Anterior cingulate cortex (tissue), 58 donors: Measurements from ENCODE around the gene PODN.

Experiments used
- DNase-seq, 58 donors: peaks; one replicate each; lab custom pipeline; 2025; lab: John Stamatoyannopoulos, UW

The PODN gene

DNA sequence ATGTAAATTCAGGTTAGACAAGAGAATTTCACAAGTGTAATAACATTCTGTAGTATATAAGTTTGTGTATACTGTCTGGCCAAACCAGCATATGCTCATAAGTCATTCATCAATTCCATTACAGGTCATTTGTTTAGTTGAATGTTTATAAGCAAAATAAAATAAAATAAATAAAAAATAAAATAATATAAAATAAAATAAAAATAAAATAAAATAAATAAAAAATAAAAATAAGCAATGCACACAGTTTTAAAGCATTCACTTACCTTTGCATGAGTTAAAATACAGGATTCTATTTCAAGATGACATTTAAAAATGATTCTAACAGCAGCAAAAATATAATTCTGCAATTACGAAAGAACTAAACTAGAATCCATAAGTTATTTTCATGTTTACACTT is 9.9 kb downstream of the PODN start:
- no peak for DNase-seq

DNA sequence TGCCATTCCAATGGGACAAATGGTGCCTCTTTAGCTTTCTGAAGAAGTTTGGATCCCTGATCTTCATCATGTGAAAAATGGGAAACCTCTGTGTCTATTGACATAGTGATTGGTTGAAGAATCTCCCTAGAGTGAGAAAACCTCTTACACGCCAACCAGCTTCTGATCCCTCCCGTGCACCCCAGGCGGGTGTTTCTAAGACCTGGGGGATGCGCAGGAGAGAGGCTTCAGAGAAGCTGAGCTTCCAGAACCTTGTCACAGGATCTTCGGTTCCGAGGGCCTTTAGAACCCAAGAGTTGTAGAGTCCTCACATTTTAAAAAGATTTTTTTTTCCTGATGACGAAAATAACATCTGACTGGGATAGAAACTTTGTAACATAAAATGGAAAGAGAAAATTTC is 11.3 kb downstream of the PODN start:
- DNase-seq, result no peak

DNA sequence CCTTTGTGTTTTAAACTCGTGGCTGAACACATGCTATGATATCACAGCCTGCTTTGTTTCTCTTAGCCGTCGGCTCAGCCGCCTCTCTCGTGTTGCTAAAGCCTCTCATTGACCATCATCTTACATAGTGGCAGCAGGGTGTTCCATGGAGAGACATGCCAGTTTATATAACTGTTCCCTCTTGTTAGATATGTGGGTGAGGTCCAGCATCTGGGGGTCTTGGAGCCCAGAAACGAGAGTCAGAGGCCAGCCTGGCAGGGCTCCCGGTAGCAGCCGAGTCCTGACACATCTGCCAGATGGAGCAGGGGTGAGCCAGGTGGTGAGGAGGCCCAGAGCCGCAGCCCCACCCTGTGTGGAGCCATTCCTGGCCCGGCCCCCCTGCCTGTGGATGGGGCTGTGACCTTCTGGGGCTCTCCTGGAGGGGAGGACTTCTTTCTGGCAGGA is 11.9 kb downstream of the PODN start:
- peak in 7 of 58 donors; percentile 14 to 40 (median 25) for DNase-seq

DNA sequence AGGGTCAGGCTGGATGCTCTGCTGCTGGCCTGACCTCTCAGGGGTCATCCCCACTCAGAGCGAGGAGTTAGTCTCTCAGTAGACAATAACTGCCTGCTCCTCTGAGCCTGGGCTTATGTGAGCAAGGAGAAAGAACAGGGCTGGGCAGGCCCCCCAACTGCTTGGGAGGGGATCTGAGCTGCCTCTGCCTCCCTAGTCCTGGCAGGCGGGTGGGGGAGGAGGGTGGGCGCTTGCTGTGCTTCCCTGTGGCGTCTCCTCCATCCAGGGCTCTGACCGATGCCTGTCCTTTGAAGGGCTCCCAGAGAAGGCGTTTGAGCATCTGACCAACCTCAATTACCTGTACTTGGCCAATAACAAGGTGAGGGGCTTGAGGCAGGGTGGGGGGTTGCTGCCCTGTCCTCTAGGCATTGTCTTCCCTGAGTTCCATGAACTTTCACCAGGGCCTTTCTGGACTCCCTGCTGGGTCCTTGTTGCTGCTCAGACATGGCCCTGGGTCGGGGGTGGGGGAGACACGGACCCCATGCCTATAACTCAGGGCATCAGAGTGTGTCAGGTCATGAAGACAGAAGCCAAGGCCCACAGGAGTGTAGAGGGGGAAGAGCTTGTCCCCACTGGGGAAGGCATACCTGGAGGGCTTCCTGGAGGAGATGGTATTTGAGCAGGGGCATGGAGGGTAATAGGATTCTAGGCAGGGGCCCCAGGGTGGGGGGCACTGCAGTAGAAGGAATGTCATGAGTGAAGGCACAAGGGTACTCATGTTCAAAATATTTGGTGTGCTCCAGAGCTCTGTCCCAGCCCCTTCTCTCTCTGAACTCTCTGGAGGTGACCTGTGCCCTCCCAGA is 12.5 kb downstream of the PODN start:
- no peak for DNase-seq

- no peak for DNase-seq
Measured at GRCh38 chr1:53075206-53075605, 13.2 kb downstream of the PODN start.

DNA sequence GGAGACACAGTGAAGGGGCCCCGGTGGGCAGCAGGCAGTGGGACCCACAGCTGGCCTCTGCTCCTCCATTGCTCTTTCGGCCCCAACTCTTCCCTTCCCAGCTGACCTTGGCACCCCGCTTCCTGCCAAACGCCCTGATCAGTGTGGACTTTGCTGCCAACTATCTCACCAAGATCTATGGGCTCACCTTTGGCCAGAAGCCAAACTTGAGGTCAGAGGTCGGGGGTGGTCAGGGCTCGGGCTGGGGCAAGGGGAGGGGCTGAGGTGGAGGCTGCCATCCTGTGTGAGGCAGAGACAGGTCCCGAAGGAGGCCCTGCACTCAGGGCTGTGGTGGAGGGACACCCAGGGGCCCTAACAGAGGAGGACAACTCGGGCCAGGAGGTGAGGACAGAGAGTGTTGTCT is 13.7 kb downstream of the PODN start:
- DNase-seq, result no peak

DNA sequence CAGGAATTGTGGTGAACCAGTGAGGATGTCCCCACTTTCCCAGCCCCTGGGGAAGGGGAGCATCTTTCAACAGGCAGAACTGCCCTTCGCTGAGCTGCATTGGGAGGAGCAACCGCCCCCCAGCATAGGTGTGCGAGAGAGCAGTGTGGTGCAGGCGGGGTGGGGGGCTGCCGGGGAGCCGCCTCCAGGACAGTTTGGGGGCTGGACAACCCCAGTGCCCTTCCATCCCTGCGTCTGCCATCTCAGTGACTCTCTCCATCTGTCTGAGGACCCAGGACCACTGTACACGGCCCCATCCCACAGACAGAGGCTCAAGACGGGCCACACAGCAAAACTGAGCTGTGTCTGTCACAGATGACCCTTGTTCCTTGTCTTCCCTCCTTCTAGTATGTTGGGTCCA is 14.2 kb downstream of the PODN start:
- DNase-seq, result no peak

GRCh38 chr1:53076721-53077598 is 14.9 kb downstream of the PODN start:
- no peak for DNase-seq

- no peak for DNase-seq
Measured at GRCh38 chr1:53077599-53077965, 15.6 kb downstream of the PODN start.

GRCh38 chr1:53078333-53079101 is 16.5 kb downstream of the PODN start:
- no peak for DNase-seq

DNA sequence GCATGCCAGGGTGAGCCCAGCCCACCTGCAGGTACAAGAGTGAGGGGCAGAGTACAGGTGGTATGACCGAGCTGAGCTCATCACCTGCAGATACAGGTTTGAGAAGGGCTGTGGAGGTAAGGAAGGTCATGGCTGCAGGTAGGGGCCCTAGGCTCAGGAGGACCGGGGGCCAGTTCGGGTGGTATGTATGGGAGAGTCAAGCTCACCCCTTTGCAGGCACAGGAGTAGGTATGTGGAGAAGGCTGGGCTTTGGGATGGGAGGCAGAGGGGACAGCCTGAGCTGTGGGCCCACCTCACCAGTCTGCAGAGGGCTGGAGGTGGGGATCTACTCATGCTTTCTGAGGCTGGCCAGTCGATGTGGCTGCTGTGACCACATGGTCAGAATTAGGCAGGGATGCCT is 17.2 kb downstream of the PODN start:
- DNase-seq, result no peak

GRCh38 chr1:53080041-53080440 is 18.0 kb downstream of the PODN start:
- no peak for DNase-seq

- no peak for DNase-seq
Measured at GRCh38 chr1:53080769-53081168, 18.8 kb downstream of the PODN start.

DNA sequence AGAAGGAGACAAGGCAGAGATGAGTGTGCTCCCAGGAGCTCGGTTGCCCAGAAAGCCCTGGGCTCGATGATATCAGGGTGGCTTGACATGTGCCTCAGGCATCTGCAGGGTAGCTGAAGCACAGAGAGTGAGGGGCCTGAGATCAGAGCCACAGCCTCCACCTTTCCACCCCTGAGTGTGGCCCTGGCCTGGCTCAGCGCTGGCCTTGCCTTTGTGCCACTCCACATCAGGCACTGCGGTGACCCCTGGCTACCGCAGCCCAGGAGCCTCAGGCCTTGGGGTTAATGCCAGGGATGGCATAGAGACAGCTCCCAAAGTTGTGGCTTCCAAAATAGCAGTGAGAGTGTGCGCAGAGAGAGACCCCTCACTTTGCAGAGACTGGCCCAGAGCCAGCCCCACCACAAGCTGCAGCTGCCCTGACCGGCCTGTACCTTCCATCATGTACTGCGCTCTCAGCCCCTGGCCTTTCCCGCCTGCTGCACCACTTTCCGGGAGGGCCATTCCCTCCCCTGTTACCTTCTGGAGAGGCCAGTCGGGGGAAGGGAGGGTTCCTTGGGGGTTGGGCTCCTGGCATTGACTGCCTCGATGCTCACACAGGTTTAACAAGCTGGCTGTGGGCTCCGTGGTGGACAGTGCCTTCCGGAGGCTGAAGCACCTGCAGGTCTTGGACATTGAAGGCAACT is 19.5 kb downstream of the PODN start:
- DNase-seq, result no peak

DNA sequence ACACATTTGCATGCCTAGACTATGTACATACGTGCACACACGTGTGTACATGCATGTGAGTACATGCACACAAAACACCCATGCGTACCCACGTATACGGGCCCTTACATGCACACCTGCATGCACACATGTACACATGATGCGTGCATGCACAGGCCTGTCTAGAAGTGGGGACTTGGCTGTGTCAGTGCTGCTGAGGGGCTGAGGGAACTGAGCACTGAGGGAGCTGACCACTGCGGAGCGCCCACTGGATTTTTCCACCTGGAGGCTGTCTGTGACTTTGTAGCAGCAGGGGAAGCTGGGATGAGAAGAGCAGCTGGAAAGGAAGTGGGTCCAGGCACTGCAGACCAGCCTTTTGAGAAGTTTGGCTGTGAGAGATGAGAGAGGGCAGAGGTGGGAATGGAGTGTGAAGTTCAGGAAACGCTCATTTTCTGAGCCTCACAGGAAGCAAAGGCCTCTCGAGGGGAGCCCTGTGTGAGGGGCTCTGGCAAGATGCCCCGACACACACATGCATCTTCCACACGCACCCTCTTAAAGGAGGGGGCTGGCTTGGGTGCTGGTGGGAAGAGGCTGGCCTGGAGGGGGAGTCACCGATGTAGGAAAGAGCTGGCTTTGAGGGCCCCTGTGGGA is 20.9 kb downstream of the PODN start:
- no peak for DNase-seq

- DNase-seq, result no peak
Measured at GRCh38 chr1:53083636-53084588, 21.9 kb downstream of the PODN start.

GRCh38 chr1:53084589-53084971 is 22.6 kb downstream of the PODN start:
- no peak for DNase-seq

- DNase-seq, result no peak
Measured at GRCh38 chr1:53085405-53085804, 23.4 kb downstream of the PODN start.
